HEK293T (cell line): ENCODE results near the gene BCL2A1.

ENCODE experiments used
- CTCF ChIA-PET: fragments of 350-600 bp; formaldehyde crosslinking; extraction: SDS; loops from one replicate; lab custom pipeline; 2021; ENCODE audit warnings: antibody characterized with exemption, inconsistent platforms; lab: Yijun Ruan, JAX
- POLR2A ChIA-PET: fragments of 350-600 bp; formaldehyde crosslinking; extraction: SDS; loops from one replicate; lab custom pipeline; 2020; ENCODE audit warnings: antibody characterized with exemption, inconsistent platforms; lab: Yijun Ruan, JAX
- DNase-seq: peaks from one replicate; pipeline ENCODE4 v3.0.0; 2012; ENCODE audit warnings: mixed read lengths; ENCODE audit errors: extremely low spot score
- ARNT ChIP-seq: fragments of 450-650 bp; IDR thresholded peaks from 2 replicates; pipeline ENCODE4 v1.6.1; 2017; ENCODE audit warnings: mild to moderate bottlenecking
- BHLHE40 ChIP-seq: fragments of 450-650 bp; IDR thresholded peaks from 2 replicates; pipeline ENCODE4 v1.6.1; 2016; ENCODE audit warnings: mild to moderate bottlenecking, moderate library complexity, borderline replicate concordance
- CTBP1 ChIP-seq: fragments of 450-650 bp; IDR thresholded peaks from 2 replicates; pipeline ENCODE4 v1.6.1; 2016; ENCODE audit warnings: borderline replicate concordance
- ELF4 ChIP-seq: fragments of 450-650 bp; IDR thresholded peaks from 2 replicates; pipeline ENCODE4 v1.6.1; 2017; ENCODE audit warnings: antibody characterized with exemption
- FOXA1 ChIP-seq: fragments of 450-650 bp; IDR thresholded peaks from 2 replicates; pipeline ENCODE4 v1.6.1; 2016; ENCODE audit warnings: mild to moderate bottlenecking
- FOXK2 ChIP-seq: fragments of 450-650 bp; IDR thresholded peaks from 2 replicates; pipeline ENCODE4 v1.6.1; 2016; ENCODE audit warnings: mild to moderate bottlenecking
- FOXM1 ChIP-seq: fragments of 450-650 bp; IDR thresholded peaks from 2 replicates; pipeline ENCODE4 v1.6.1; 2017; ENCODE audit warnings: mild to moderate bottlenecking, borderline replicate concordance
- HDGF ChIP-seq: fragments of 450-650 bp; IDR thresholded peaks from 2 replicates; pipeline ENCODE4 v1.6.1; 2017; ENCODE audit warnings: antibody characterized with exemption, borderline replicate concordance
- L3MBTL2 ChIP-seq: fragments of 450-650 bp; conservative IDR thresholded peaks from 2 replicates; pipeline ENCODE4 v1.6.1; 2016; ENCODE audit warnings: mild to moderate bottlenecking
- LEF1 ChIP-seq: fragments of 450-650 bp; IDR thresholded peaks from 2 replicates; pipeline ENCODE4 v1.6.1; 2017; ENCODE audit warnings: mild to moderate bottlenecking, borderline replicate concordance
- NFRKB ChIP-seq: fragments of 450-650 bp; IDR thresholded peaks from 2 replicates; pipeline ENCODE4 v1.6.1; 2016; ENCODE audit warnings: mild to moderate bottlenecking, moderate library complexity
- PKNOX1 ChIP-seq: fragments of 450-650 bp; IDR thresholded peaks from 2 replicates; pipeline ENCODE4 v1.6.1; 2016
- SP1 ChIP-seq: fragments of 450-650 bp; IDR thresholded peaks from 2 replicates; pipeline ENCODE4 v1.6.1; 2017
- SUZ12 ChIP-seq: fragments of 450-650 bp; IDR thresholded peaks from 2 replicates; pipeline ENCODE4 v1.6.1; 2016; ENCODE audit warnings: mild to moderate bottlenecking
- TARDBP ChIP-seq: fragments of 450-650 bp; IDR thresholded peaks from 2 replicates; pipeline ENCODE4 v1.6.1; 2016
- ZNF384 ChIP-seq: fragments of 450-650 bp; IDR thresholded peaks from 2 replicates; pipeline ENCODE4 v1.6.1; 2016

BCL2A1 gene

GRCh38 chr15:79989682-79990081 lies 18.7 kb upstream of the BCL2A1 start:
- ChIA-PET POLR2A (no interaction called here), CTCF (interaction anchor here (1.4 kb wide), 1 partner anchor 136 kb away, joined by 3 read pairs; no protein-coding TSS in a partner anchor)
- DNase-seq = no peak
- no peak for TF ChIP-seq PKNOX1
- TF ChIP-seq CTBP1 = no peak
- TF ChIP-seq FOXK2 = no peak
- TF ChIP-seq L3MBTL2 = no peak
- TF ChIP-seq FOXM1 = no peak
- no peak for TF ChIP-seq SUZ12
- no peak for TF ChIP-seq LEF1
- no peak for TF ChIP-seq BHLHE40
- TF ChIP-seq ARNT = no peak
- TF ChIP-seq SP1 = no peak
- no peak for TF ChIP-seq TARDBP
- no peak for TF ChIP-seq ZNF384
- no peak for TF ChIP-seq FOXA1
- no peak for TF ChIP-seq ELF4
- TF ChIP-seq HDGF = no peak
- no peak for TF ChIP-seq NFRKB

GRCh38 chr15:79989183-79989582 lies 18.2 kb upstream of the BCL2A1 start:
- TF ChIP-seq PKNOX1 (no peak), FOXM1 (no peak), ELF4 (no peak), BHLHE40 (no peak), HDGF (no peak), LEF1 (no peak), ARNT (no peak), CTBP1 (no peak), TARDBP (no peak), ZNF384 (no peak), FOXK2 (no peak)
- no peak for DNase-seq
- CTCF ChIA-PET = interaction anchor here (1.4 kb wide), 1 partner anchor 136 kb away, joined by 3 read pairs; no protein-coding TSS in a partner anchor
- POLR2A ChIA-PET = no interaction called here

- ChIA-PET POLR2A (no interaction called here), CTCF (interaction anchor here (1.4 kb wide), 1 partner anchor 135 kb away, joined by 3 read pairs; no protein-coding TSS in a partner anchor)
- TF ChIP-seq FOXM1 (no peak), LEF1 (no peak), SUZ12 (no peak)
- no peak for DNase-seq
Observed at GRCh38 chr15:79988448-79989117, 17.6 kb upstream of the BCL2A1 start.

DNA sequence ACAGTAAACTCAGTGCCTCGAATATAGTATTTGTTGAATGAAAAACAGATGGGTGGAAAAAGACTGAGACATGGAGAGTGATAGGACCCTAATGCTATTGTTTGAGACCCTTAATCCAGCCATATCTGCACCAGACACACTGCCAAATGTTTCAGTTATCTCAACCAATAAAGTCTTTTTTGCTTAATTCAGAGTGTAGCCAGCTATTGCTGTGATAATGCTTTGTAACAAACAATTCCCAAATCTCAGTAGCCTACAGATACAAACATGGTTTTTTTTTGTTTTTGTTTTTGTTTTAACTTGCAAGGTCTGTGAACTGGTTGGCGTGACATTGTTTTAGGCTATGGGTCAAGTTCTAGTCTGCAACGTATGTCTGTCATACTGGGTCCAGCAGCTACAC lies 17.0 kb upstream of the BCL2A1 start:
- CTCF ChIA-PET = interaction anchor here (0.7 kb wide), 1 partner anchor 13 kb away, joined by 3 read pairs; no protein-coding TSS in a partner anchor
- DNase-seq = no peak
- POLR2A ChIA-PET = no interaction called here
- TF ChIP-seq SUZ12 (no peak), FOXA1 (no peak), SP1 (no peak), L3MBTL2 (no peak), NFRKB (no peak), CTBP1 (no peak), FOXM1 (no peak), FOXK2 (no peak)

DNA sequence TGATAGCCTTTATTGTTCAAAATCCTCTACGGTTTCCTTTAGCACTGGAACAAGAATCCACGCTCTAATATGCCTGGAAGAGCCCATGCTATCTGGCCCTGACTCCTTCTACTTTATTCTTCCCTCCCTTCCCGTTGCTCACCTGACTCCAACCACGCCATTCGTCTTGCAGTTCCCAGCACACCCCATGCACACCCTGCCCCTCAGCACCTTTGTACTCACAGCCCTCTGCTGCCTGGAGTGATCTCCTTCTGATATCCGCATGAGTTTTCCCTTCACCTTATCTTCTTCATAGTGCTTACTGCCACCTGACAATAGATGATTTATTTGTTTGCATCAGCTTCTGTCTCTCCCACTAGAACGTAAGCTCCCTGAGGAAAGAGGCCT lies 16.6 kb upstream of the BCL2A1 start:
- TF ChIP-seq BHLHE40 (no peak), CTBP1 (no peak), ARNT (no peak), SP1 (no peak), FOXA1 (no peak), PKNOX1 (peak; percentile 13; the same call in 1 of the 2 replicates)
- CTCF ChIA-PET = interaction anchor here (0.7 kb wide), 1 partner anchor 13 kb away, joined by 3 read pairs; no protein-coding TSS in a partner anchor
- no peak for DNase-seq
- POLR2A ChIA-PET = no interaction called here

DNA sequence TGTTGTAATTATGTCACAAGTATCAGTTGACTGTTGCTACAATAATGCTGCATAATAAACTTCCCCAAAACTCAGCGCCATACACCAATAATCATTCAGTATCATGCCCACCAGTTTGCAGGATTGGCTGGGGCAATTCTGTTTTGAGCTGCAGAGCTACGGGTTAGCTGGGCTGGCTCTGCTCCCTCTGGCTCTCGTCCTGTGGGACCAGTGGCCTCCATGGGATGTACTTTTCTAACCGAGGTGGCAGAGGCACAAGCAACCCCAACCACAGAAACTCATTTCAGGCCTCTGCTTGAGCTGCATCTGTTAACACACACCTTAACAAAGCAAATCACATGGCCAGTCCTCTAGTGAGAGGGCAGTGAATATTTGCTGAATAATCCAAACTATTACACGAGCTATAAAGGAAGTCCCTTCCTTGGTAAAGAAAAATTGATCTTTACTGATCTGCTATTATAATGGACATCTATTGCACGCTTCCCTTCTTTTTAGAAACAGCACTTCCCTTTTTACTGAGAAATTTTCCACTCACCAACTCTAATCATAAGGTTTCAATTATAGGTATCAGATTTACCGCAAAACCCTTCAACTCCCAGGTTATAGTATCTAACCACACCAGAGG lies 10.9 kb upstream of the BCL2A1 start:
- POLR2A ChIA-PET = no interaction called here
- DNase-seq = no peak
- CTCF ChIA-PET = no interaction called here
- no peak for TF ChIP-seq ELF4
- TF ChIP-seq CTBP1 = no peak
- no peak for TF ChIP-seq SP1
- no peak for TF ChIP-seq BHLHE40
- no peak for TF ChIP-seq HDGF
- no peak for TF ChIP-seq NFRKB
- TF ChIP-seq PKNOX1 = no peak
- TF ChIP-seq ZNF384 = no peak
- TF ChIP-seq FOXK2 = no peak
- TF ChIP-seq LEF1 = no peak
- TF ChIP-seq L3MBTL2 = no peak
- TF ChIP-seq TARDBP = no peak
- TF ChIP-seq ARNT = no peak
- TF ChIP-seq FOXM1 = no peak
- no peak for TF ChIP-seq SUZ12
- TF ChIP-seq FOXA1 = no peak
